Kidney (tissue), 14 donors: ENCODE data around the gene TMEFF1. TPM values are rescaled to one million over a fixed set of nuclear protein-coding genes. Genes with fewer than 3 reads are reported as not detected.

ENCODE experiments used
- DNase-seq, 5 donors: peaks; one replicate each; pipeline ENCODE4 v3.0.0-alpha.2; 2013 to 2020
- FAIRE-seq: peaks from 2 replicates; lab custom pipeline; 2012; peaks lifted over from hg19 to GRCh38; lab: Jason Lieb, UNC
- H3K27ac ChIP-seq, 2 donors: one replicate each; pipeline ENCODE4 v1.7.0; 2013; ENCODE audit warnings: low read depth in 2 of 2, low read length in 2 of 2, inconsistent platforms in 1 of 2
- H3K27me3 ChIP-seq: one replicate; pipeline ENCODE4 v1.7.1; 2013; ENCODE audit warnings: low read length, inconsistent platforms; ENCODE audit not compliant: control insufficient read depth, insufficient read depth
- H3K36me3 ChIP-seq, 3 donors: one replicate each; pipeline versions ENCODE4 v1.7.0 to v1.7.1; 2013; ENCODE audit warnings: low read length in 3 of 3, control low read depth in 1 of 3, inconsistent platforms in 1 of 3; ENCODE audit not compliant: insufficient read depth in 3 of 3, control insufficient read depth in 2 of 3
- H3K4me1 ChIP-seq, 3 donors: one replicate each; pipeline versions ENCODE4 v1.7.0 to v1.7.1; 2013; ENCODE audit warnings: low read length in 3 of 3, inconsistent platforms in 1 of 3, low read depth in 1 of 3; ENCODE audit not compliant: control insufficient read depth in 2 of 3, insufficient read depth in 2 of 3
- H3K4me3 ChIP-seq, 3 donors: one replicate each; pipeline versions ENCODE4 v1.7.0 to v1.8.1; 2013; ENCODE audit warnings: low read length in 3 of 3, control low read depth in 1 of 3, inconsistent platforms in 1 of 3
- H3K9ac ChIP-seq, 3 donors: one replicate each; pipeline versions ENCODE4 v1.7.0 to v1.7.1; 2013; ENCODE audit warnings: low read length in 3 of 3, control low read depth in 1 of 3, inconsistent platforms in 1 of 3
- H3K9me3 ChIP-seq, 3 donors: one replicate each; pipeline versions ENCODE4 v1.7.0 to v1.7.1; 2013; ENCODE audit warnings: low read length in 3 of 3, control low read depth in 1 of 3, inconsistent platforms in 1 of 3; ENCODE audit not compliant: control insufficient read depth in 2 of 3, insufficient read depth in 1 of 3
- intact Hi-C: fragments of 100-400 bp; cut with DNase I; formaldehyde crosslinking; loops from one replicate; pipeline ENCODE4 v1.11.1; 2022
- polyA plus RNA-seq: library from polyadenylated mRNA; stranded (reverse); fragments of 350-450 nt; fragmentation: Illumina TruSeq; extraction: RNeasy Lipid Tissue Mini Kit (QIAGEN cat#74804); gene quantifications from one replicate; pipeline ENCODE4 v1.2.3, GENCODE V29; 2014; ENCODE audit warnings: low read depth, low replicate concordance; ENCODE audit not compliant: insufficient read depth
- total RNA-seq: library from RNA; stranded (reverse); fragmentation: NEBNext Ultra II Directional; extraction: Animal tissue kit (Norgen Biotek cat#: 25700); gene quantifications from one replicate; pipeline ENCODE4 v1.2.1, GENCODE V29; 2021
- TF ChIP-seq, protein P1 (sequence below): IDR thresholded peaks from 3 replicates; pipeline ENCODE4 v1.5.1; 2012; ENCODE audit warnings: mild to moderate bottlenecking, moderate library complexity, borderline replicate concordance; ENCODE audit not compliant: insufficient read depth; ENCODE audit errors: extremely low read depth
- donor health status: control.
- donor health status: control.
- donor health status: control.
- donor health status: control.
- donor health status: control.
- donor health status: DM: yes; HTN: yes; CAD: no.
- donor health status: Normal renal cell carcinoma (clear cell type).

TMEFF1 gene
- total and polyA plus RNA-seq, 2 donors from 2014 or later: 0.66 TPM; not detected in 1

DNA sequence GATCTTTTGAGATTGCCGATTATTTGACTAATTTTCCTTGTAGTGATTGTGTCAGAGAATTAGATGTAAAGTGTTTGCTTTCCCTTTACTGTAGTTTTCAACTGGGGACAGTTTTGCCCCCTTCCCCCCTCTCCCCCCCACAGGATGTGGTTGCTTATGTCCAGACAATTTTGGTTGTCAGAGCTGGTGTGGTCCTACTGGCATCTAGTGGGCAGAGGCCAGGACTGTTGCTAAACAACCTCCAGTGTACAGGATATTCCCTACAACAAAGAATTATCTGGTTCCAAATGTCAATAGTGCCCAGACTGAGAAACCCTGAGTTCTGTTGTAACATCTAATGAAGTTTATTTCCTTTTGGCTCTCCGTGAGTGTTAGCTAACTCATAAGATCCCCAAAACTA lies 20.0 kb downstream of the TMEFF1 start:
- Histone ChIP-seq H3K36me3 (no peaks in the 10 kb centered on the region), H3K27me3 (no peaks in the 10 kb centered on the region), H3K9ac (no peak overlapping the region), H3K4me1 (no peaks in the 10 kb centered on the region), H3K4me3 (no peak overlapping the region), H3K27ac (no peak overlapping the region), H3K9me3 (no peaks in the 10 kb centered on the region)
- FAIRE-seq (no peak), DNase-seq (no peak)
- TF ChIP-seq, protein P1, sequence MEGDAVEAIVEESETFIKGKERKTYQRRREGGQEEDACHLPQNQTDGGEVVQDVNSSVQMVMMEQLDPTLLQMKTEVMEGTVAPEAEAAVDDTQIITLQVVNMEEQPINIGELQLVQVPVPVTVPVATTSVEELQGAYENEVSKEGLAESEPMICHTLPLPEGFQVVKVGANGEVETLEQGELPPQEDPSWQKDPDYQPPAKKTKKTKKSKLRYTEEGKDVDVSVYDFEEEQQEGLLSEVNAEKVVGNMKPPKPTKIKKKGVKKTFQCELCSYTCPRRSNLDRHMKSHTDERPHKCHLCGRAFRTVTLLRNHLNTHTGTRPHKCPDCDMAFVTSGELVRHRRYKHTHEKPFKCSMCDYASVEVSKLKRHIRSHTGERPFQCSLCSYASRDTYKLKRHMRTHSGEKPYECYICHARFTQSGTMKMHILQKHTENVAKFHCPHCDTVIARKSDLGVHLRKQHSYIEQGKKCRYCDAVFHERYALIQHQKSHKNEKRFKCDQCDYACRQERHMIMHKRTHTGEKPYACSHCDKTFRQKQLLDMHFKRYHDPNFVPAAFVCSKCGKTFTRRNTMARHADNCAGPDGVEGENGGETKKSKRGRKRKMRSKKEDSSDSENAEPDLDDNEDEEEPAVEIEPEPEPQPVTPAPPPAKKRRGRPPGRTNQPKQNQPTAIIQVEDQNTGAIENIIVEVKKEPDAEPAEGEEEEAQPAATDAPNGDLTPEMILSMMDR: no peak
- intact Hi-C loops: no loop called here

DNA sequence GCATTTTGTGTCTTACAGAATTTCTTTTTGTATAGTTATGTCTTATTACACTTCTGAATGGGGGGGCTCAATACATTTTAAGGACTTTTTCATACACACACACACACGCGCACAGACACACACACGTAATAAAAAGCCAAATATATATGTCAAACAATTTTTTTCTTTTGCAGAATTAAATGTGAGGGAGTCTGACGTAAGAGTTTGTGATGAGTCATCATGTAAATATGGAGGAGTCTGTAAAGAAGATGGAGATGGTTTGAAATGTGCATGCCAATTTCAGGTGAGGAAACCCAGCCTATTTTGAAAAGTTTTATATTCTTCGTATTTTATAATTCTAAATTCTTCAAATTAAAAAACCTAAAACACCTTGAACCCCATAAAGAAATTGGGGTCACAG lies 25.6 kb downstream of the TMEFF1 start:
- FAIRE-seq (no peak), DNase-seq (no peak)
- H3K36me3 ChIP-seq: no peaks in the 10 kb centered on the region
- no peaks in the 10 kb centered on the region for H3K27me3 ChIP-seq
- intact Hi-C loops: no loop called here
- no peak overlapping the region for H3K4me3 ChIP-seq
- H3K9me3 ChIP-seq: peaks cover 0 to 3% (median 0%) of the 10 kb centered on the region in 3 donors
- TF ChIP-seq, protein P1: no peak
- no peak overlapping the region for H3K9ac ChIP-seq
- H3K4me1 ChIP-seq: no peaks in the 10 kb centered on the region
- H3K27ac ChIP-seq: no peak overlapping the region

DNA sequence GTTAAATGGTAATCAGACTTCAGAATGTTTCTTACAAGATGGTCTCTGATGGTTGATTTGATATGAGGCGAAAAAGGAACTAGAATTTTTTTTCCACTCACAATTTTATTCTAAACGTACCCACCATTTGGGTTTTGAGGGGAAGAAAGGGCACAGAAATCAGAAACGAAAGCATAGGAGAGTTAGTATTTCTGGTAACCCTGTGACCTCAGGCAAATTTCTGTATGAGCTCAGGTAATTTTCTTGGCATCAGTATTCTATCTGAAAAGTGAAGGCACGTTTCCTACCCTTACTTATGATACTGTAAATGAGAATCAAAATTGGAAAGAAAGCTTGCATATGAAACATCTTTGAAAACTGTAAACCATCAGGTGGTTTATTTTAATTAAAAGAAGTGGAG lies 26.5 kb downstream of the TMEFF1 start:
- Histone ChIP-seq H3K36me3 (no peaks in the 10 kb centered on the region), H3K27ac (no peak overlapping the region), H3K4me1 (no peaks in the 10 kb centered on the region), H3K9ac (no peak overlapping the region), H3K9me3 (peaks cover 0 to 3% (median 0%) of the 10 kb centered on the region in 3 donors), H3K4me3 (no peak overlapping the region), H3K27me3 (no peaks in the 10 kb centered on the region)
- TF ChIP-seq, protein P1: no peak
- intact Hi-C loops: no loop called here
- DNase-seq (no peak), FAIRE-seq (no peak)

DNA sequence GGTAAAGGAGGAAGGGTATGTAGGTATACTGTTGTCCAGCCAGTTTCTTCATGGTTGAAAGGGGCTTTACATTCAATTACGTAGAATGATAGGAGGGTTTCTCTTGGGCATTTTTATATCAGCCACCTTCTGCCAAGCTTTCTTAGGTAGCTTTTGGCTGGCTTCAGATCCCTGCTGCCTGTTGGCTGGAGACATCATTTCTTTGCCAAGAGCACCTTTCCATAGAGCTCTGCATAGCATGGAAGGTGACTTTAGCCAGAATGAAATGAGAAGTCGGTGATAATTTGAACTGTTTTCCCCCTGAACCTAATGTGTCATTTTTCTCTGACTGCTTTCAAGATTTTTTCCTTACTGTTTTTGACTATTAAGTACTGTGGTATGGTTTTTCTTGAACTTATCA lies 26.9 kb downstream of the TMEFF1 start:
- H3K27ac ChIP-seq: no peak overlapping the region
- TF ChIP-seq, protein P1: no peak

More for the DNA sequence above, 26.9 kb downstream of the TMEFF1 start:
- intact Hi-C loops: no loop called here
- Histone ChIP-seq H3K9me3 (peaks cover 0 to 3% (median 0%) of the 10 kb centered on the region in 3 donors), H3K4me1 (no peaks in the 10 kb centered on the region), H3K9ac (no peak overlapping the region), H3K27me3 (no peaks in the 10 kb centered on the region), H3K36me3 (no peaks in the 10 kb centered on the region), H3K4me3 (no peak overlapping the region)
- FAIRE-seq (no peak), DNase-seq (no peak)
